Left kidney (tissue), 8 donors: Measurements from ENCODE around the gene IDUA. TPM values are rescaled to one million over a fixed set of nuclear protein-coding genes. Genes with fewer than 3 reads are reported as not detected.
A peak's percentile ranks its signal among the peaks of the same experiment; 100 is the strongest.
"Not testable (repeated sequence)": the region's sequence is repeated elsewhere in the genome, so short reads cannot be mapped to it uniquely, and the experiment has no call there.

Experiments used
- DNase-seq: peaks from one replicate; pipeline ENCODE4 v3.0.0-alpha.2; 2013
- long read RNA-seq, 8 donors: transcript quantifications; one replicate each; lab custom pipeline, GENCODE V29; 2026
- polyA plus RNA-seq: library from polyadenylated mRNA; unstranded; fragments of 120-200 nt; gene quantifications from one replicate; pipeline ENCODE4 v1.2.1, GENCODE V29; 2013; ENCODE audit not compliant: insufficient read length

IDUA gene
- polyA plus RNA-seq, result 8.9 TPM
- long read RNA-seq, donor 1, partial matches to known transcripts, result 0 of 2 reads
- long read RNA-seq, donor 1, other reads (novel, unspliced or antisense), result 0 of 2 reads
- long read RNA-seq, donor 2, partial matches to known transcripts, result 0 of 1 reads
- long read RNA-seq, donor 2, other reads (novel, unspliced or antisense), result 0 of 1 reads
- long read RNA-seq, donor 3, result 0 reads
- long read RNA-seq, donor 4, result 0 reads
- long read RNA-seq, donor 5, partial matches to known transcripts, result 0 of 1 reads
- long read RNA-seq, donor 5, other reads (novel, unspliced or antisense), result 0 of 1 reads
- long read RNA-seq, donor 6, partial matches to known transcripts, result 0 of 1 reads
- long read RNA-seq, donor 6, other reads (novel, unspliced or antisense), result 0 of 1 reads
- long read RNA-seq, donor 7, partial matches to known transcripts, result 0 of 2 reads
- long read RNA-seq, donor 7, other reads (novel, unspliced or antisense), result 0 of 2 reads
- long read RNA-seq, donor 8, partial matches to known transcripts, result 0 of 1 reads
- long read RNA-seq, donor 8, other reads (novel, unspliced or antisense), result 0 of 1 reads

DNA sequence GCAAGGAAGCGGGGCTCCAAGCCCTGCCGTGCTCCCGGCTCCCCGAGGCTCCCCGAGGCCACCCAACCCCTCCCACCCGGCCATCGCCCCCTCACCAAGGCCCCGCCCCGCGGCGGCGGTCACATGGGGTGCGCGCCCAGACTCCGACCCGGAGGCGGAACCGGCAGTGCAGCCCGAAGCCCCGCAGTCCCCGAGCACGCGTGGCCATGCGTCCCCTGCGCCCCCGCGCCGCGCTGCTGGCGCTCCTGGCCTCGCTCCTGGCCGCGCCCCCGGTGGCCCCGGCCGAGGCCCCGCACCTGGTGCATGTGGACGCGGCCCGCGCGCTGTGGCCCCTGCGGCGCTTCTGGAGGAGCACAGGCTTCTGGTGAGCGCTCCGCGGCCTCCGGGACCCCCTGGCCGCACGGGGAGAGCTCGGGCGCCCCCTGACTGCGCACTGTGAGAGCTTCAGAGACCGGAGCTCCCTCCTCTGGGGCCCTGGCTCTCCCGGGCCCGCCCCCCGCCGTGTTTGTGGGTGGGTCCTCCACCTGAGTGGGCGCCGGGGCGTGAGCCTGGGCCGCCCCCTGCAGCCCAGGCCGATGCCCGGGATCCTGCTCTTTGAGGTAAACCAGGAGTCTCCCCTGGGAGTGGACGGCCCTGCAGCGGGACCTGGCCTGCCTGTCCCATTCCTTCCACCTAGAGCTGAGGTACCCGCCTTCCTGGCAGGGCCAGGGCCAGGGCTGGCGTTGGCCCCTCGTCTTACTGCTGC, at the start of gene IDUA:
IDUA (plus strand) TSS at position 166 of the 745 bp plus-strand sequence; CDS start at position 207, 41 bp downstream.
- DNase-seq, result peak; percentile 83

DNA sequence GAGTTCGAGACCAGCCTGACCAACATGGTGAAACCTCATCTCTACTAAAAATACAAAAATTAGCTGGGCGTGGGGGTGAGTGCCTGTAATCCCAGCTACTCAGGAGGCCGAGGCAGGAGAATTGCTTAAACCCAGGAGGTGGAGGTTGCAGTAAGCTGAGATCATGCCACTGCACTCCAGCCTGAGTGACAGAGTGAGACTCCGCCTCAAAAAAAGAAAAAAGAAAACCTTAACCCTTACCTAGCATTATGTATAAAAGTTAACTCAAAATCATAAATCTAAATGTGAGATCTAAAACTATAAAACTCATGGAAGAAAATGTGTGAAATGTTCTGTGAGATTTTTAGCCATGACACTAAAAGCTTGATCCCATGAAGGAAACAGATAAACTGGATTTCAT, 47.3 kb upstream of the IDUA start:
- DNase-seq, result not testable (repeated sequence)

DNA sequence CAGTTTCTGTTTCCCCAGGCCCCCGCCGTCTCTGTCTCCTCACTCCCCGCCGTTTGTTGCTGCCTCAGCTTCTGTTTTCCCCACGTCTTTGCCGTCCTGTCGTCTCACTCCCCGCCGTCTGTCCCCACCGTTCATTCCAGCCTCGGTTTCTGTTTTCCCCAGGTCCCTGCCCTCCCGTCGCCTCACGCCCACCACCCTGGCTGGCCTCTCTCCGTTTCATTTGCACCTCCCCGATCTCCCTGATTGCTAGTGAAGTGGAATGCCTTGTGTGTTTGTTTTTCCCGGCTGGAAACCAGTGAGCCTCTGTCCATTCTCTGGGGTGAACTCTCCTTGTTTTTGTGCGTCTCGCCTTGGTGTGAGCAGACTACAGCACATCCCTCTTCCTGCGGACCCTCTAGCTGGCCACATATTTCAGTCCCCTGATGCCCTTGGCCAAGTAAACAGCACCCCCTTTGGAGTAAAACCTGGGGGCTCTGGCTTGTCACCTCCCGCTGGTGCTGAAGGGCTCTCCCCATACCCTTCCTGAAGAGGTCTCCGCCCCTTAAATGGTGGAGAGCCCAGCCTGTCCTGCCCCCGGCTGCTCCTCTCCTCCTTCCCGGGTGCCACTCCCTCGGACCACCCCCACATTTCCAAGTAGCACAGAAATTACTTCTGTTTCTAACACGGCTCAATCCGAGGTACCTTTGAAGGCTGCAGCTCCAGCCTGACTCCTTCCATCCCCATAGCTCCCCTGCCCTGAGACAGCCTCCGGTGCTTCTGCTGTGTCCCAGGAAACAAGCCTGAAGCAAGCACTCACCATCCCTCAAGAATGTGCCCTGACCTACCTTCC, 41.4 kb upstream of the IDUA start:
- DNase-seq, result no peak

DNA sequence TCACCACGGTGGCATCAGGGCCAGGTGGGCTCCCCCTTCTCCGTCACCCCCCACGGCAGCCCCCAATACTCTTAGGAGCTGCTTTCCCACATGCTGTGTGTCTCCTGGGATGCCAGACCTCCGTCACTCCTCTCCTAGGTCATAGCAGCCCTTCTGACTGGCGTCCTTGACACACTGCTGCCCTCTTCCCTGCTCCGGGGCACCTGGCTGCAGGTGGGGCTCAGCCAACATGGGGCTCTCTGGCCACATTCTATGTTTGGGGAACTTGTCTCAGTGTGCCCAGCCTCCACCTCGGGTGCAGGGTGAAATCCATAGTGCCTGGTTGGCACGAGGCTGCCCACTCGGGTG, 40.8 kb upstream of the IDUA start:
- no peak for DNase-seq

DNA sequence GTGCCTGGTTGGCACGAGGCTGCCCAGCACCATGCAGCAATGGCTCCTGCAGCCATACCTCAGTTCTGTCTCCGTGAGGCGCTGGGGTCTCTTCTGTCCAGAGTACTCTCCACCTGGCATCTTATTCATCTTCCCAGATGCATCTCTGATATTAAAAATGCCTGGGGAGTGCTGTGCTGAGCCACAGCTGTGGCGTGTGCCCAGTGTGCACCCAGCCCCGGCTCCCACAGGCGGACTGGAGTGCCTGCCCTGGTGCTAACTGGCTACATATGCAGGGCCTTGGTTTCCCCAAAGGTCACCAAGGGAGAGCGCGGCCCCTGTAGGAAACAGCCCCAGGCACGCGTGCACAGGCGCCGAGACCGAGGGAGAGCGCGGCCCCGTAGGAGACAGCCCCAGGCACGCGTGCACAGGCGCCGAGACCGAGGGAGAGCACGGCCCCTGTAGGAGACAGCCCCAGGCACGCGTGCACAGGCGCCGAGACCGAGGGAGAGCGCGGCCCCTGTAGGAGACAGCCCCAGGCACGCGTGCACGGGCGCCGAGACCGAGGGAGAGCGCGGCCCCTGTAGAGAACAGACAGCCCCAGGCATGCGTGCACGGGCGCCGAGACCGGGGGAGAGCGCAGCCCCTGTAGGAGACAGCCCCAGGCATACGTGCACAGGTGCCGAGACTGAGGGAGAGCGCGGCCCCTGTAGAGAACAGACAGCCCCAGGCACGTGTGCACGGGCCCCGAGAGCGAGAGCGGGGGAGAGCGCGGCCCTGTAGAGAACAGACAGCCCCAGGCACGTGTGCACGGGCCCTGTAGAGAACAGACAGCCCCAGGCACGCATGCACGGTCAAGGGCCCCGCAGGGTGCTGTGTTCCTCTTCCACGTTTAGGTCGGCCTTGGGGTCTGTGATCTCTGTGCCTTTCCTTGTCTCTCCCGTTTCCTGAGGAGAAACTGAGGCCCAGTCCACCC, 40.0 kb upstream of the IDUA start:
- no peak for DNase-seq

- DNase-seq, result no peak
Measured at GRCh38 chr4:947491-947971, 39.3 kb upstream of the IDUA start.

DNA sequence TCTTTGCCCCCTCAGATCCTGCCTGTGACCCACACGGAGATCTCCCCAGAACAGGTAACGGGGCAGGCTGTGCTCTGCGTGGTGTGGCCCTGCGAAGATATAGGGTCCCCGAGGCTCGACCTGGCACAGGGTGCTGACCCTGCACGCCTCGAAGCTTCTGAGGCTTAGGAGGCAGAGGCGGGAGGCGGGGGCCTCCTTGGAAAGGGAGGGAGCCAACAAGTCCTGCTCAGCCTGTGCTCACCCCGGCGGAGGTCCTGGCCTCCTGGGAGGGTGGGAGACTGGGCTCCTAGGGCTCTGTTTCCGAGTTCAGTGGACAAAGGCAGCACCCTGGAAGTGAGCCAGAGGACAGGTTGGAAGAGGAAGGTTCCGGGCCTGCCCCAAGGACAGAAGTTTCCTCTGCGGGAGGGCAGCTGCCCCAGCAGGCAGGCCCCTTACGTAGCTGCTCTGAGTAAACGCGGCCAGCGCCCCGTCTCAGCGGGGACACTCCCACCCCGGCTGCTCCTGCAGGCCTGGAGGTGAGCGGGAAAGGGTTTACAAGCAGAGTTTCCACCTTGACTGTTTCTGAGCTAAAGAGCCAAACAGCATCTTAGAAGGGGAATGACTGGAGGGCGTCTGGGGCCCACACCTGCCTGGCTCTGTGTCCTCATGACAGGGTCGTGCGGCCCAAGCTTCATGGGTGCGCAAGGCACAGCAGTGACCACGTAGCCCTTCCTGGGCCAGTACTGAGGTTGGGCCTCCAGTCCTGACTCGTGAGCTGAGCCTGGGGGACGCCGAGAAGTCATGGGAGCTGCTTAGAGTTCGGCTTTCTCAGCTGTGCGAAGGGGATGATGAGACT, 38.5 kb upstream of the IDUA start:
- DNase-seq, result no peak

DNA sequence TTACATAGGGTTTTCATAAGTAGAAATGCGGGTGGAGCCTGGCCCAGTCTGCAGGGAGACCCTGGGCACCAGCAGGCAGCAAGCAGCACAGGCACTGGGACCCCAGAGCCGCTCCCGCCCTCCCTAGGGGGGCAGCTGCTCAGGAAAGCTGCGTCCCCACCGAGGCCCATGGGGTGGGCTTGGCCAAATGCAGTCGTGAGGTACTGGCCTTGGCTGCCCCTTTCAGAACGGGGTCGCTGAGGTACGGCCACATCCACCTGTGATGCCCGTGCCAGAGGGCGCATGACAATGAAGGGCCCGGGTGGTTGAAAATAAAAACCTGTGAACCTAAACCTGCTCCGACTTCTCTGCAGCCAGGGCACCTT, 37.9 kb upstream of the IDUA start:
- DNase-seq, result no peak

GRCh38 chr4:949656-950055, 37.2 kb upstream of the IDUA start:
- no peak for DNase-seq

DNA sequence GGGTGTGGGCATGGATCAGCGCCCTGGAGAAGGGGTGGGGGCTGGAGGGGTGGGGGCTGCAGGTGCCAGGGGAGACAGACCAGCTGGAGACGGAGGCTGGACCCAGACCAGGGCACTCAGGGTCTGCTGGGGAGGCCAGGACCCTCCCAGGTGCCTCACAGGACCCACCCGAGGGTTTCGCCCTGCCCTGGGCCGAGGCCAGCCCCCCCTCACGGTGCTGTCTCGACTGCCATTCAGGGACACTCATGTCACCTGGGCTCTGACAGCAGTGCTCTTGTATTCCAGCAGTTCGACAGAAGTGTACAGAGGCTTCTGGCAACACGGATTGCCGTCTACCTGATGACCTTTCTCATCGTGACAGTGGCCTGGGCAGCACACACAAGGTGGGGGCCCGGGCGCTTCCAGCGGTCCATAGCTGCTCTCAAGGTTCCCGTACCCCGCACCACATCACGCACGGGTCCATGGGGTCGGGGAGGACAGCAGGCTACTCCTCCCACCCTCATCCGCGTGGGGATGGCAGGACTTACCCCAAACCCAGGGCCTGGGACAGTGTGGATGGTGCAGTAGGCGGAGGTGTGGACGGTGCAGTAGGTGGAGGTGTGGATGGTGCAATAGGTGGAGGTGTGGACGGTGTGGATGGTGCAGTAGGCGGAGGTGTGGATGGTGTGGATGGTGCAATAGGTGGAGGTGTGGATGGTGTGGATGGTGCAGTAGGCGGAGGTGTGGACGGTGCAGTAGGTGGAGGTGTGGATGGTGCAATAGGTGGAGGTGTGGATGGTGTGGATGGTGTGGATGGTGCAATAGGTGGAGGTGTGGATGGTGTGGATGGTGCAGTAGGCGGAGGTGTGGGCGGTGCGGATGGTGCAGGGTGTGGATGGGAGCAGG, 36.5 kb upstream of the IDUA start:
- no peak for DNase-seq

DNA sequence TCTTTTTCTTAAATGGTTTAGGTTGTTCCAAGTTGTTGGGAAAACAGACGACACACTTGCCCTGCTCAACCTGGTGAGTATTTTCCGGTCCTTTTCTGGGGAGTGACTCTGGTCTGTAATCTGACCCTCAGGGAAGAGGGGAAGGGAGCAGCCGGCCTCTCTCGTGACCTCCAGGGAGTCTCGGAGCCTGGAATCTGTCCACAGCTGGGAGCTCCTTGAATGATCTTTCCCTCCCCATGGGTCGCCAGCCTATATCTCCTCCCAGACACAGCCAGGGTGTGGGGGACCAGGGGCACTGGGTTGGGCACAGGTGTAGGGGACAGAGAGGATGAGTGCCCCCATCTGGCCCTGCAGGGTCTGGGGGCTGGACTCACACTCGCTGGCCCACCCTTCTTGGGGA, 35.7 kb upstream of the IDUA start:
- no peak for DNase-seq

DNA sequence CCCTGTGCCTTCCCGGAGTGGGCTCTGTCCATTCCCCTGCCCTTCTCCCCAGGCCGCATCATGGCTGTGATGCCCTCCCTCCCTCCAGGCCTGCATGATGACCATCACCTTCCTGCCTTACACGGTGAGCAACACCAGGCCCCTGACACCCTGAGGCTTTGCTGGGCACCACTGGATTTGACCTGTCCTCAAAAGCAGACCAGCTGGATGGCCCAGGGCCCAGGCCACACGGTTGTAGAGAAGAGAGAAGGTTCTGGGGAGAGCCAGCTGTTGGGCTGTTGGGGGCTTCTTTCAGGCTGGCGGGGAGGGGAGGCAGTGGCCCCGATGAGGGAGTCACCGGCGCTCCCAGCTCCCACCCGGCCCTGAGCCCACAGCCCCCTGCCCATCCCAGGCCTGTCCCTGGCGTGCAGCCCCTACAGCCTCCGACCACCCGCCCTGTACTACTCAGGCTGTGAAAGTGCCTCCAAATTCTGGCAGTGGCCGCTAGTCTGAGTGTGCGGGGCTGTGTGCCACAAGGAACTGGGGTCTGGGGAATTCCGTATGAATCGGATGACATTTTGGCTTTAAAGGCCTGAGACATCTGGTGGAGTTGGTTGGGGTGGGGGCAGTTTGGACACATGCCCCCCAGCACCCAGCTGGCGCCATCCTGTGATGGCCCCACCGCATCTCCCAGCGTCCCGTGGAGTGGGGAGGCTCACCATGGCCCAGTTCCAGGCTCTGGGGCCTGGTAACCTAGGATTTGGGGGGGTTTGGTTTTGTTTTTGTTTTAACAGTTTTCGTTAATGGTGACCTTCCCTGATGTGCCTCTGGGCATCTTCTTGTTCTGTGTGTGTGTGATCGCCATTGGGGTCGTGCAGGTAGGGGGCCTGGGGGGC, 35.0 kb upstream of the IDUA start:
- no peak for DNase-seq

- no peak for DNase-seq
Measured at GRCh38 chr4:952881-953573, 33.8 kb upstream of the IDUA start.

- DNase-seq, result no peak
Measured at GRCh38 chr4:953574-953915, 33.3 kb upstream of the IDUA start.

GRCh38 chr4:954211-955020, 32.4 kb upstream of the IDUA start:
- DNase-seq, result no peak

DNA sequence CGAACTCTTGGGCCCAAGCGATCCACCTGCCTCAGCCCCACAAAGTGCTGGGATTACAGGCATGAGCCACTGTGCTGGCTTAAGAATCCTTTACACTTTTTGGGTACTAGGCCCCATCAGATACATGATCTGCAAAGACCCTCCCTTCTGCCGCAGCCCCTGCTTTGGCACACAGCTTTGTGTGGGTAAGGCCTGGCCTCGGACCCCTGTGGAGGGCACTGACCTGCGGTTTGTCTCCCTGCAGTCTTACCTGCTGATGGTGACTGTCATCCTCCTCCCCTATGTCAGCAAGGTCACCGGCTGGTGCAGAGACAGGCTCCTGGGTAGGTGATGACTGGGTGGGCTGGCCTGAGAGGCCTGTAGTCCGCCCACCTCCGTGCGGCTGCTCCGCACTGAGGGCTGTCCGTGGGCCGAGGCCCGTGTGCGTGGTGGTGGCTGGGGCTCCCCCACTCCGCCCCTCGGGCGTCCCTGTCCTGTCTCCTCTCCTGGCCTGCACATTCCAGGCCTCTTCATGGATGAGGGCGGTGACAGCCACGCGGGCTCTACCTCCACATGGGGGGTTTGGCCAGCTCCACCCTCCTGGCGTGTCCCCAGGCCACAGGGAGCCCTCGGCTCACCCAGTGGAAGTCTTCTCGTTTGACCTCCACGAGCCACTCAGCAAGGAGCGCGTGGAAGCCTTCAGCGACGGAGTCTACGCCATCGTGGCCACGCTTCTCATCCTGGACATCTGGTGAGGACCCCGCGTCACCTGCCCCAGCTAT, 31.5 kb upstream of the IDUA start:
- no peak for DNase-seq
